KMS-11 (cell line): ENCODE measurements around the gene TLDC2.

Source experiments
- H2AFZ ChIP-seq: fragments of 200-600 bp; sonication (generic); 2 replicates; pipeline ENCODE4 v1.6.1; 2016; ENCODE audit warnings: antibody characterized with exemption, mixed run types, low read depth
- H3K27ac ChIP-seq: fragments of 200-600 bp; sonication (generic); 2 replicates; pipeline ENCODE4 v1.6.1; 2016; ENCODE audit warnings: mild to moderate bottlenecking, mixed run types
- H3K27me3 ChIP-seq: fragments of 200-600 bp; sonication (generic); 2 replicates; pipeline ENCODE4 v1.6.1; 2017; ENCODE audit warnings: mild to moderate bottlenecking, low read depth, mixed run types, moderate library complexity; ENCODE audit not compliant: insufficient read depth
- H3K36me3 ChIP-seq: fragments of 200-600 bp; sonication (generic); 2 replicates; pipeline ENCODE4 v1.6.1; 2017; ENCODE audit warnings: mild to moderate bottlenecking, mixed run types; ENCODE audit not compliant: insufficient read depth
- H3K4me1 ChIP-seq: fragments of 200-600 bp; sonication (generic); 2 replicates; pipeline ENCODE4 v1.6.1; 2016; ENCODE audit warnings: mild to moderate bottlenecking, low read depth, mixed run types; ENCODE audit not compliant: poor library complexity, severe bottlenecking
- H3K4me2 ChIP-seq: fragments of 200-600 bp; sonication (generic); 2 replicates; pipeline ENCODE4 v1.7.0; 2016; ENCODE audit warnings: mild to moderate bottlenecking, mixed run types
- H3K4me3 ChIP-seq: fragments of 200-600 bp; sonication (generic); IDR thresholded peaks from 2 replicates; pipeline ENCODE4 v1.6.1; 2017; ENCODE audit warnings: low read depth, low read length, mixed read lengths; ENCODE audit not compliant: insufficient read depth
- H3K79me2 ChIP-seq: fragments of 200-600 bp; sonication (generic); 2 replicates; pipeline ENCODE4 v1.6.1; 2016; ENCODE audit warnings: low read depth, mixed run types; ENCODE audit not compliant: insufficient read depth
- H3K9ac ChIP-seq: fragments of 200-600 bp; sonication (generic); 2 replicates; pipeline ENCODE4 v1.6.1; 2016; ENCODE audit warnings: mild to moderate bottlenecking, mixed run types
- H4K20me1 ChIP-seq: fragments of 200-600 bp; sonication (generic); 2 replicates; pipeline ENCODE4 v1.6.1; 2016; ENCODE audit warnings: mild to moderate bottlenecking, mixed run types; ENCODE audit not compliant: insufficient read depth
- CTCF ChIP-seq: fragments of 200-600 bp; sonication (generic); conservative IDR thresholded peaks from 2 replicates; pipeline ENCODE4 v1.6.1; 2017; ENCODE audit warnings: low read depth, mild to moderate bottlenecking, antibody characterized with exemption, low read length, moderate library complexity, mixed read lengths

TLDC2 gene

GRCh38 chr20:36890586-36890985, 14.6 kb downstream of the TLDC2 start:
- Histone ChIP-seq H3K79me2 (no peaks in the 10 kb centered on the region), H3K9ac (no peak overlapping the region), H3K4me2 (no peak overlapping the region), H3K4me1 (peaks cover 5% of the 10 kb centered on the region), H2AFZ (no peak overlapping the region), H3K36me3 (no peaks in the 10 kb centered on the region; the same call in 1 of the 2 replicates), H4K20me1 (no peaks in the 10 kb centered on the region), H3K27me3 (no peaks in the 10 kb centered on the region), H3K4me3 (no peak overlapping the region), H3K27ac (peak overlapping the region; percentile 34; the same call in 1 of the 2 replicates)
- TF ChIP-seq CTCF = no peak

GRCh38 chr20:36891211-36891610, 15.3 kb downstream of the TLDC2 start:
- Histone ChIP-seq H3K36me3 (no peaks in the 10 kb centered on the region; the same call in 1 of the 2 replicates), H3K4me2 (no peak overlapping the region), H3K9ac (no peak overlapping the region), H2AFZ (no peak overlapping the region), H3K4me1 (peaks cover 5% of the 10 kb centered on the region), H3K27me3 (no peaks in the 10 kb centered on the region), H4K20me1 (no peaks in the 10 kb centered on the region), H3K27ac (no peak overlapping the region), H3K79me2 (no peaks in the 10 kb centered on the region), H3K4me3 (no peak overlapping the region)
- TF ChIP-seq CTCF = no peak

GRCh38 chr20:36893801-36894200, 17.9 kb downstream of the TLDC2 start:
- no peak overlapping the region for H3K27ac ChIP-seq
- H4K20me1 ChIP-seq = no peaks in the 10 kb centered on the region
- no peak for TF ChIP-seq CTCF
- no peaks in the 10 kb centered on the region; the same call in 1 of the 2 replicates for H3K36me3 ChIP-seq
- H3K27me3 ChIP-seq = no peaks in the 10 kb centered on the region
- no peak overlapping the region for H2AFZ ChIP-seq
- no peaks in the 10 kb centered on the region for H3K4me1 ChIP-seq
- H3K79me2 ChIP-seq = no peaks in the 10 kb centered on the region
- no peak overlapping the region for H3K4me3 ChIP-seq
- no peak overlapping the region for H3K4me2 ChIP-seq
- H3K9ac ChIP-seq = no peak overlapping the region

- Histone ChIP-seq H2AFZ (no peak overlapping the region), H4K20me1 (no peaks in the 10 kb centered on the region), H3K4me2 (no peak overlapping the region), H3K27me3 (no peaks in the 10 kb centered on the region), H3K27ac (no peak overlapping the region), H3K4me1 (no peaks in the 10 kb centered on the region), H3K9ac (no peak overlapping the region), H3K4me3 (no peak overlapping the region), H3K36me3 (no peaks in the 10 kb centered on the region; the same call in 1 of the 2 replicates), H3K79me2 (no peaks in the 10 kb centered on the region)
- no peak for TF ChIP-seq CTCF
Measured at GRCh38 chr20:36895036-36895435, 19.1 kb downstream of the TLDC2 start.
